Glomerular visceral epithelial cell (primary cell): ENCODE results near the gene PC.

Experiments
- DNase-seq: peaks from one replicate; pipeline ENCODE4 v3.0.0-alpha.2; 2016; ENCODE audit errors: extremely low spot score

Gene PC

DNA sequence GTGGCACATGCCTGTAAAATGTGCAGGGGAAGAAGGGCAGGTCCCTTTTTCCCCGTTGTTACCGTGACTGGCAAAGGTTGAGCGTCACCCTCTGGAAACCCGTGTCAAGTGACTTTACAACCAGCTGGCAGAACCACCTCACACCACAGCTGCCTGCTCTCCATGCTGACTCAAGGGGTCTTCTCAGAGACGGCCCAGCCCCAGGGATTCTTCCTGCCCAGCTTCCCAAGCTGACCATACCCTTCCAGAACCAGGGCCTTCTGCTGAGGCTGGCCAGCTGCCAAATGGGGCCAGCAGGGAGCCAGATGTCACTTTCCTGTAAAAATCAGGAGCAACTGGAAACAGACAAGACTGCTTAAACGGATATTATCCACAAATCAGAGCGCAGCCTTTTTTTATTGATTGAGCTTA, 6.3 kb downstream of the PC start:
- no peak for DNase-seq

DNA sequence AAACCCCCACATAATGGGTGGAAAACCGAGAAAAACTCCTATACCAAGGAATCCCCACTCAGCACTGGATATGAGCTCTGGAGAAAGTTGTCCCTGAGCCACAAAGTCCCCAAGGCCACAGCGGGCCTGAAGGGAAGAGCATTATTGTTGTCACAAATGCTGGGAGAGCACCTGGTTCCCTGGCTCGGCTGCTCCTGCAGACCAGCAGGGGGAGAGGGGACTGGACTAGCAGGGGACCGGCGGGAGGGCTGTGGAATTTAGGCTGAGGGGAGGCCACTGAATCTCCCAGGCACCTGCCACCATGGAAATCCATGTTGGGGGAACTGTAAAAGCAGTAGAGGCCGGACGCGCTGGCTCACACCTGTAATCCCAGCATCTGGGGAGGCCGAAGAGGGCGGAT, 7.0 kb downstream of the PC start:
- DNase-seq = no peak

DNA sequence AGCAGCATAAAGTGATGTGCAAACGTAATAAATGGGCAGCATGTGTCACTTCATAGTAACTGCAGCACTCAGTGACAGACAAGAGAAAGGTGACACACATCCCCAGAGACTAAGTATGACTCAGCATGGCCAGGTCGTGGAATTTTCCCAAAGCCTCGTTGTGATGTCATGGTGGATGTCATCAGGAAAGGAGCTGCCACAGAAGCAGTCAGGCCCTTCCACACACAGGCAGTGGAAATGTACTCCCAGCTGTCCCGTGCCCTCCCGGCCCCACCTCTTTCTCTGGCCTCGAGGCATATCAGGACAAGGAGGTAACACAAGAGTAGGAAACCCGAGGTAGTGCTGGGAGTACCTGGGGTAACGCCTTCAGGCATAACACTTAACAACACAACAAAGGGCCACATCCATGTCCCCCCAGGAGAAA, 8.1 kb downstream of the PC start:
- DNase-seq = peak; percentile 67

DNA sequence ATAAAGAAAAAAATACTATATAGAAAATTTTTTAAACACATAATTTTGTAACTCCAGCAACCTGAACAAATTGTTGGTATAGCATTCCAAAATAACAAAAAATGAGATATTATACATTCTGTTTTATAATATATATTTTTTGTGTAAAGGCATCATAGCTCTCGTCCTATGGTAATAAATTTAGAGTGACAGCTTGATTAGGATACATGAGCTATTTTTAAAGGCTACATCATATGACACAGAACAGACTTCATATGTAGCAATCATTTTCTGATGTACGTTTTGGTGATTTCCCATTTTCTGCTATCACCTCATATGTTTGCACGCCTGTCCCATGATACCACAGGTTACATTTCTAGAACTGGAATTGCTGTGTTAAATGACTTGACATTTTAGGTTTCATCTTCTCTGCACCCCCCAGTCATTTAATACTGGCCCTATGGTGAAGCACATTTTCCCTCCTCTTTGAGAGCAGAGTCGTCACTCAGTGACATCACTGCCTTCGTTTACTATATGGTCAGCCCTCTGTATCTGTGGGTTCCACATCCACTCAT, 19.5 kb downstream of the PC start:
- no peak for DNase-seq

DNA sequence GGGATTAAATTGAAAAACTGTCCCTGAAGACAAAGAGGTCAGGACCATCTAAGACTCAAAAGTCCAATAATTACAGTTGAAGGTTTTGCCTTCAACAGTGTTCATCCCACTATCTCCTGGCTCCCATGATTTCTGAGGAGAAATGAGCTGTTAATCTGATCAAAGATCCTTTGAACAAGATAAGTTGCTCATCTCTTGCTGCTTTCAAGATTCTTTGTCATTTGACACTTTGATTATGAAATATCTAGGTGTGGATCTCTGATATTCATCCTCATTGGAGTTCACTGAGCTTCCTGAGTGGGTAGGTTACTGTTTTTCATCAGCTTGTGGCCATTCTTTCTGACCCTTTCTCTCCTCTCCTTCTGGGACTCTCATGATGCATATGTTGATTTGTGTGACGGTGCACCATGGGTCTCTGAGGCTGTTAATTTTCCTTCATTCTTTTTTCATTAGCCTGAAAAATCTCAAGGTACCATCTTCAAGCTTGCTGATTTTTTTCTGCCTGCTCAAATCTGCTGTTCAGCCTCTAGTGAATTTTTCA, 20.9 kb downstream of the PC start:
- no peak for DNase-seq

DNA sequence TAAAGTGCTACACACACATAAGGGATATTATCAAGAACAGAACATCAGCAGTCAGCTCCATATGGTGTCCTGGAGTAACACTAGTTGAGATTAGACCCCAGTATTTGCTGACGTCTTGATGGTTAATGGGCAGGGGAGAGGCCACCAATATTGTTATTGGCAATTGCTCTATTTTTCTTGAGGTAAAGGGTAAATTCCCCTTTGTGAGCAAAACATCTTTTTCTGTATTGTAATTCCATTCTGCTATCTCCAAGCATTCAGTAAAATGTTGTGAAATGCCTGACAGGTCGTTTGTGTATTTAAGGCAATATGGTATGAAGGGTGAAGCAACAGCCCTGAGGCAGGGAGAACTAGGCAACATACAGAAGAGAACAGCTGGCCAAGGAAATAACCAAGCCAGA, 21.9 kb downstream of the PC start:
- no peak for DNase-seq

DNA sequence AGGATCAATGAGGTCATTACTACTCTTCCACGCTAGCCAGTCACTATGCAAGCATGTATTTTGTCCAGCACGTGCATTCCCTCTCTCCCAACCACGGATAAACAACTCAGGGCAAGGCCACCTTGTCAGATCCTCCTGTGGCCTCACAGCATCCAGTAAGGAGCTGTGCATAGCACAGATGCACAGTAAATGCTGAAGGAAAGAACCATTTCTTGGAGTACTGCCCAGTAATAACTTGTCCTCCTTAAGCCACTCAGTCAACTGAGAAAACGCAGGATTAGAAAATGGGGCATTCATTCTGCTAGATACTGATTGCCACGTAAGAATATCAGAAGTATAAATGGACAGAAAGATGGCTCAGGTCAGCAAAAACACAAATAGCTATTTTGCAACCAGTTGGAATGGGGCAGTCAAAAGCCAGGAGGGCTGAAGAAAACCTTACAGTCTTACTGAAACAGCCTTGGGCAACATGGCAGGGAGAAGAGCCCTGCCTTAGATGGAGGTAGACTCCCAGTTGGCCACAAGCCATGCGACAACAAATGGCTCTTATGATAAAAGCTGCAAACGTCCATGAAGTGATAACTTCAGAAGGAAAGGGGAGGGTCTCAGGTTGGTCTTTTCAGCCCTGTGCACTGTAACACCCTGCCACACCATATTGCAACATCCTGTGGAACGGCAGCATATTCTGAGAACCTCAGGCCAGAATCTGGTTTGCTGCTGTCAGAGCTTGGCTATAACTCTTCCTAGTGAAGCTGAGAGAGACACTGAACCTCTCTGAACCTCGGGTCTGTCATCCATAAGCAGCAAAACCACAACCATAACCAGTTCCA, 23.0 kb downstream of the PC start:
- no peak for DNase-seq

DNA sequence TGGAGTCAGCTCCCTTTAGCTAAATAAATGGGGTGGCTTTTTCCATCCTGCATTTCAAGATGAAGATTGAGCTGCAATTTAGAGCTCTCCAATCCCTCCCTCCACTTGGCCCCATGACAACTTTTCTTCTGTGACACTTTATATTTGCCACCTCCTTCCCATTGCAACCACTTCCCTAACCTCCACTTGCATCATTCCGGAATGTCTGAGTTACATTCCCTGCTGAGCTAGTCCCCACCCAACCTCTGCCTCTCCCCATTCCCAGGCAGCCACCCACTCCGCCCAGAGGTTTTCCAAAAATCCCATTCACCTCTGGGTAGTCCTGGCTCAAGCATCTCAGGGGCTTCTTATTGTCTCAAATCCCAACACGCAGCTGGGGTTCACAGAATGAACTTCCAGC, 24.7 kb downstream of the PC start:
- no peak for DNase-seq

DNA sequence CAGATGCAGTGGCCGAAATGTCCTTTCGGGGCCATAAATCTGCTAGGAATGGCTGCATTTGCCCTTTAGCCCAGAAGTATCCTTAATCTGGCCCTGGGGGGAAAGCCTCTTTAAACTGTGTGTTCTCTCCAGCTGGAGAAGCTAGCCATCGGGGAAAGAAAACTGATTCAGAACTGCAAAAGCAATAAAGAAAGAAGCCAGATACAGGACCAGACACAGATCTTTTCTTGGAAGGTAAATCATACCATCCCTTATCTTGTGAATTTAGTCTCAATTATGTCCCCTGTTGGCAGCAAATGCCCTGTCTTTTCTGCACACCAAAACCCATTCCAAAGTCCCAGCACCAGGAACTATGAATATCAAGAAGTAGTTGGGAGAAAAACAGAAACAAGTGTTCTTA, 25.6 kb downstream of the PC start:
- no peak for DNase-seq

DNA sequence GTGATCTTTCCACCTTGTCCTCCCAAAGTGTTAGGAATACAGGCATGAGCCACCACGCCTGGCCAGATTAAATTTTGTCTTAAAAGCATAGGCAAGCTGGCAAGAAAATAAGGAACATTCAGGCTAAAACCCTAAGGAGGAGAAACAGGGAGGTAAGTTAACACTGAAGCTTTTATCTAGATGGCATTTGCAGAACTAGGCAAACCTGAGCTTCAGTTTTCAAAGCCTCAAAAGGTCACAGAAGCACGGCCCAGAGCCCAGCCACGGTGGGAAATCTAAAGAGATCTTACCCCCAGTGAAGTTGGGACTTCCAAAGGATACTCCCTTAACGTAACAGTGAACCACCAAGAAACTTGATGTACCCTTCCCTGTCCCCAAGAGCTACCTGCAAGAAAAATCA, 28.4 kb downstream of the PC start:
- DNase-seq = no peak

DNA sequence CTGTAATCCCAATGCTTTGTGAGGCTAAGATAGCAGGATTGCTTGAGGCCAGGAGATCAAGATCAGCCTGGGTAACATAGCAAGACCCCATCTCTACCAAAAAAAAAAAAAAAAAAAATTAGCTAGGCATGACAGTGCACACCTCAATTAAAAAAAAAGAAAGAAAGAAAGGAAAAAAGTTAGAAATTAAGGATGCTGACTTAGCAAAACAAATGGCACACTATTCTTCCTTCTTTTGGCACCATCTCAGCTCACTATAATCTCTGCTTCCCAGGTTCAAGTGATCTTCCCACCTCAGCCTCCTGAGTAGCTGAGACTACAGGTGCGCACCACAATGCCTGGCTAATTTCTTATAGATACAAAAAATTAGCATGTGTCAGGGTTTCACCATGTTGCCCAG, 33.9 kb downstream of the PC start:
- no peak for DNase-seq

DNA sequence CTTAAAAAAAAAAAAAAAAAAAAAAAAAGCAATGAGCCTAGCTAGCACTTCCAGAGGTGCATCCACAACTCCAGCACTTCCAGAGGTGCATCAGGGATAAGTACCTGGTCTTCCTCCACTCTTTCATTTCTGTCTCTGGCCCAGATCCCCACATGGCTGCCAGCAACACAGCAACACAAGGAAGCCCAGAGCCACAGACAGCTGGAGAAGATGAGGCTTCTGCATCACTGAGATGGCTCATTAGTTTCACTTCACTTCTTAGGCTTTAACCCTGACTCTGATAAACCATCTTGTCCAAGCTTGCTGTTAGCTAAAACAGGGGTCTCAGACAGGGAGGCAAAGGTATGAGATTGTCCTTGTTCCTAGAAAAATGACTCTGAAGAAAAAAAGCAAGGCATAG, 35.6 kb downstream of the PC start:
- DNase-seq = no peak

DNA sequence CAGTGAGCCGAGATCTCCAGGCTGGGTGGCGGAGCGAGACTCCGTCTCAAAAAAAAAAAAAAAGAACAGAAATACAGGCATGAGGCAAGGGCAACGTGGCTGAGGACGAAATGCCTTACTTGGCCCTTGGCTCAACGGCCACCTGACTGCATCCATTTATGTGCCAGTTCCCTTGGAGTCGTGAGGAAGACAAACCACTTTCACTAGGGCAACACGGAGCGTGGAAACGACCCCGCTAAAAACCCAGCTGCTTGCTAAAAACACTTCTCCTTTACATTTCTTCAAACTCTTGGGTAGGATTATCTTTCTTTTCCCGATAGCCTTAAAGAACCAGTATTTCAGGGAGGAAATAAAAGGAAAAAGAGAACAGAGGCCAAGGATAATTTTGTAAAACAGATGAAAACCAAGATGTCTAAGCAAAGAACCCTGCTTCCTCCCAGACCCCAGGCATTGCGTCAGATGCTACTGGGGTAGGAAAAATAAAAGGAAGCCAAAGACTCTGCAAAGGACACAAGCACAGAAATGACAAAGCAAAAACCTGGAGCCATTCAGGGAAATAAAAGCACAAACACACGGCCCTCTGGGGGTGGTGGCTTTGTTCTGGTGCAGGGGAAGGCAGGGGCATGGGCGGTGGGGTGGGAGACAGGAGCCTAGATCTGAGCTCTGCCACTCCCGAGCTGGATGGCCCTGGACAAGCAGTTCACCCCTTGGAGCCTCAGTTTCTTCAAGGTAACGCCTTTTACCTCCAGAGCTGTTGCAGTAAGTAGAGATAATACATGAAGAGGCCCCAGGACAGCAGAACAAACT, 37.0 kb downstream of the PC start:
- DNase-seq = no peak

DNA sequence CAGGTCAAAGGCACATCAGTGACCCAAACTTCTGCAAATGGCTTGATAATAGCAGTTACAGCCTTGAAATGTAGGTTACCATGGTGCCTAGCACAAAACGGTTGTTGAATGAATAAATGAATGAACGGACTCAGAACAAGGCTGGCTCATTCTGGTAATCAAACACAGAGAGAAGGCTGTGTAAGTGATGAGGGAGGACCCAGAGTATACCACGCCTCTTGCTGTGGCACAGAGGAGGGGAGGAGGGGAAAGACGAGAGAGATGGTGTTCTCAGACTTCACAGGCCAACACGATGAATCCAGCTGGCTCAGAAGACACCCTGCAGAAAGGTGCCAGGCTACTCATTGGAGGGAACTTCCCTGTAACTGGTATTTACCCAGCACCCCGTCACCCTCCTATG, 38.3 kb downstream of the PC start:
- no peak for DNase-seq

DNA sequence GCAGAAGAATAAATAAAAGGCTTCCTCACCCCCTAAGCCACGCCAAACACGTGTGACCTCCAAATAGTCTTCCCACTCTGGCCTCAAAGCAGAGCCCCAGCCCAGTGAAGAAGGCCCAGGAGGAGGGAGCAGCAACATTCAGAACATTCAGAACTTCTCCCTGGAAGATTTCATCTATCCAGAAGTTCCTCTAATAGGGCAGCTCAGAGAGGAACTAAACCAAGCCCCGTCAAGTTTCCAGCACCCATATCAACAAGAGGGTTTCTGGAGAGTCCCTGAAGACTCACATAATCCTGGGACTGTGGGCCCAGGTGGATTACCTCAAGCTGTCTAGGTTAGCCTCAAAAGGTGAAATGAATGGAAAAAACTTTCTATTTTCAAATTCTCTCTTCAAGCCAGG, 39.4 kb downstream of the PC start:
- DNase-seq = no peak

DNA sequence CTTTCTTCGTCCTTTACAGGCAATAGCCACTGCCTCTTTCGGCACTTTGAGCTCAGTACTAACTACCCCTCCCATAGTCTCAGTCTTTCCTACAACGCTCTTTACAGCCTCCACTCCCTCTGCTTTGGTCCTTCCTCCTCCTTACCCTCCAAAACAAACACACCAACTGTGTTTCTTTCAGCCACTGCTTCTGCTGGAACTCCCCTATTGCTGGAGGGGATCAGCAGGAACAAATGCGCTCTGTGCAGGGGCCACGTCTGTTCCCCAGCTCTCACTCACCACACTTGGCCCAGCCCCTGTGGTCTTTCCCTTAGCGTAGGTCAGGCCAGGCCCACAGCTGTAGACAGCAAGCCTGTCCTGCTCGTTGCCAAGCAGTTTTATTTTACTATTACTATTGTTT, 42.3 kb downstream of the PC start:
- no peak for DNase-seq

DNA sequence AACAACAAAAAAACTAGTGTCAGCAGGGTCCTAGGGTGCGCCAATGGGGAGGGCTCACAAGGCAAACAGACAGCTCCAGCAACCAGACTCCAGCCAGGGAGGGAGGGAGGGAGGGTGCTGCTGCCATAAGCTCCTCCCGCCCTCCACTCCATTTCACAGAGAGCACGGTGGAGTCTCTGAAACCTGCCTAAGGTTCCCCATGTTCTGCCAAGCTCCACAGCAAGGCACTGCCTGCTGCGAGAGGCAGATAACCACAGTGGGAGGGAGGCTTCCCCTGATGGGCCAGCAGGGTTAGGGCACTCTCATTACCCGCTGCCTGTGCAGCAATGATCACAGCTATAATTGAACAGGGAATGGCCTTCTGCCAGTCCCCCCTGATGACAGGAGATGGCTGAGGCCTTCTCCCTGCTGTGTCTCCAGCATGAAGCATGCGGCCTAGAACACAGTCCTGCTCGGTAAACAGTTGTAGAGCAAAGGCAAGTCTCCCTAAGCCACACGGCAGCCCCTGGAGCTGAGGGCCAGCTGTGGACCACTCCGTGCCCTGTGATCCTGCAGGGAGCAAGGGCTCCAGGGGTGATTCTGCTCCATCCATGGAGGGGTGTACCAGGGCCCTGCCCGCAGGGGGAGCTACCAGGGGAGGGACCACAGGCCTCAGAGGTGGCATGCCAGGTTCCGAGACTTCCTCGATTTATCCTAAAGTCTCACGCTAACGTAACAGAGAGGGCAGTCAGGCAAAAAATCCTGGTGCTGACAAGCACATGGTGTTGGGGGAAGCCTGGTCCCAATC, 42.9 kb downstream of the PC start:
- no peak for DNase-seq

DNA sequence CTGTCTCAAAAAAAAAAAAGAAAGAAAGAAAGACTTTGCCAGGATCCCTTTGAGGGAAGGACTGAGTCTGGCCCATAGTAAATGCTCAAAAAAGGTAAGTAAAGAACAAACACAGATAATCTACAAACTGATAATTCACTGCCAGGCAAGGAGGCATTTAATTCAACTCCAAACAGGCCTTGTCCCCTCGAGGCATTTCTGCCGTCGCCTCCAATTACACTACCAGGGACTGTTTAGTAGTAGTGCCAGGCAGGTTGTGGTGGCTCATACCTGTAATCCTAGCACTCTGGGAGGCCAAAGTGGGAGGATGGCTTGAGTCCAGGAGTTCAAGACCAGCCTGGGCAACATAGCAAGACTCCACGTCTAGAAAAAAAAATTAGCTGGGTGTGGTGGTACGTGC, 43.7 kb downstream of the PC start:
- DNase-seq = no peak

DNA sequence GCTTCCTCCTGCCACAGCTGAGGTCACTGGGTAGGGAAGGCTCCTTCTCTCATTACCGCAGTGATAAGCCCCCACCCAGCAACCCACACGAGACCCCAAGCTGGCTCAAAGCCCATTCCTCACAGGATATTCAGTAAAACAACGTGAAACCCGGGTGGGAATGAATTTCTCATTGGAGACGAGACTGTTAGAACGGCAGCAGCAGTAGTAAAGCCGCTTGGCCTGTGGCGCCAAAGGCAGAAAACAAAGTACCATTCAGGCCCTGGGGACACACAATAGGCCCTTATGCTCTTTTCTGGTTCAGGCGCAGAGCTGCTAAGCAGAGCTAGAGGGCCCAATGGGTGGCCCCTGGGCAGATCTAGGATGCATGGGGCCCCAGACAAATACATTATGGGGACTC, 45.3 kb downstream of the PC start:
- no peak for DNase-seq

DNA sequence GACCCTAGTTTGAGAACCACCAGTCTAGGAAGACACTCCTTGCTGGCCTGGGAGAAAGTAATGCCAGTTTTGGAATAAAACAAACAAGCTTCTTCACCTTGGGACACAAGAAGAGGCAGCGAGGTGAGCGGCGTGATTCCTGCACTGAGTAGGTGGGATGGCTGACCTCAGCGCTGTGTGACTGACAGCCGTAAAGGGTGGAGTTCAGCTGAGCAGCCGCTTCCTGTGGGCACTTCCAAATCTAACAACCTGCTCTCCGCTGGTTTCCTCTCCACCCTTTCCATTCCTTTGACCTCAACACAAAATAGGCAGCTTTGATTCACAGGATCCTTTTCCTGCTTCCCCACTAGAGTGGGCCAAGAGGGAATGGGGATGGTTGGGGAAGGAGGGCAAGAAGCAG, 45.8 kb downstream of the PC start:
- no peak for DNase-seq

DNA sequence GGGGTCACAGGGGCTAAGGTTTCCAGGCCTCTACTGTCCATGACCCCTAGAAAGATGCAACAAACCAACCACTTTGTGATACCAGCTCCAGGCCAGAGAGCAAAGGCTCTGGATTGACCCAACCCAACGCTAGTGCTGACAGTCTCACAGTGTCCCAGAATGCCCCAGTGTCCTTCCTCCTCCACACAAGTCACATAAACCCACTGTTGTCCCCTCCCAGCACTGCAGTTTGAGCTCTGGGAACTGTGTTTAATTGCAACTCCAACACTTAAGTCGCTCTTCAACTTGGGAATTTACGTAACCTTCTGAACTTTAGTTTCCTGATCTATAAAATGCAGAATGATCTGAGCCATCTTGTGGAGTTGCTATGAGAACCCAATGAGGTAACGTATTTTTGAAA, 47.5 kb downstream of the PC start:
- DNase-seq = no peak

DNA sequence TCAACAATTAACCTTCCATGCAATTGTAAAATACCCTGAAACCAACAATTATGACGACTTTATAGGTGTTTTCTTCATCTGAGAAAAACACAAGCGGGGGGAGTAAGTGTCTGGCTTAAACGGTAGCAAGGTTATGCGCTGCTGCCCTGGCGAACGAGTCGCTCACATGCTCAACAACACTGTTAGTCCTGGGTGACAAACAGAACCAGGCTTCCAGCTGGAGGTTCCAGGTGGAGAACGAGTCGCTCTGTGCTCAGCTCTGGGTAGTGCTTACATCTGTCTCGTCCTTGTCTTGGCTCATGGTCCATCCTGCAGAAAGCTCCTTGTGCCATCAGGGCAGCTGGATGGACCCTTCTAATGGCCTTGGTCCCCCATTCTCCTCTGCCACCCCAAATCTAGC, 48.2 kb downstream of the PC start:
- no peak for DNase-seq
